ENCODE results near the gene PRMT5.

Gene PRMT5

GRCh38 chr14:22872833-22873520 lies 56.2 kb downstream of the PRMT5 start:
- DNase-seq: no peak

DNA sequence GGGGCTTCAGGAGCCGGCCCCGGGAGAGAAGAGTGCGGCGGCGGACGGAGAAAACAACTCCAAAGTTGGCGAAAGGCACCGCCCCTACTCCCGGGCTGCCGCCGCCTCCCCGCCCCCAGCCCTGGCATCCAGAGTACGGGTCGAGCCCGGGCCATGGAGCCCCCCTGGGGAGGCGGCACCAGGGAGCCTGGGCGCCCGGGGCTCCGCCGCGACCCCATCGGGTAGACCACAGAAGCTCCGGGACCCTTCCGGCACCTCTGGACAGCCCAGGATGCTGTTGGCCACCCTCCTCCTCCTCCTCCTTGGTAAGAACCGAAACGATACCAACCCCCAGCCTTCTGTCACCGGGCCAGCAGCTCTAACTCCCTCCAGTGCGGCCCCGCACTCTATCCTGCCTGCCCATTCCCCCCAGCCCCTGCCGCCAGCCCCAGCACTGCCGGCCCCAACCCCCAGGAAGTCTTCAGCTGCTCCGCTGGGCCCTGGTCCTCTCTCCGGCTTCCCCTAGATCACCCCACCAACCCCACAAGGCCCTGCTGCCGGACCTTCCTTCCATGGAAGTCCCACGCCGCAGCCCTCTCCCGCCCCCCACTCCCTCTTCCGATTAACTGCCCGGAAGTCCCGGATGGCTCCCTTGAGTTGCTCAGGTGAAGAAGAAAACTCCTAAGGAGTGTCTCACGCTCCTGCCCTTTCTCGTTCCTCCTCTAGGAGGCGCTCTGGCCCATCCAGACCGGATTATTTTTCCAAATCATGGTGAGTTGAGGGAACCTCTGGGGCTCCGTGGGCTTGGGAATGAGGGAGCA lies 56.9 kb downstream of the PRMT5 start:
- DNase-seq: peak; percentile 63

DNA sequence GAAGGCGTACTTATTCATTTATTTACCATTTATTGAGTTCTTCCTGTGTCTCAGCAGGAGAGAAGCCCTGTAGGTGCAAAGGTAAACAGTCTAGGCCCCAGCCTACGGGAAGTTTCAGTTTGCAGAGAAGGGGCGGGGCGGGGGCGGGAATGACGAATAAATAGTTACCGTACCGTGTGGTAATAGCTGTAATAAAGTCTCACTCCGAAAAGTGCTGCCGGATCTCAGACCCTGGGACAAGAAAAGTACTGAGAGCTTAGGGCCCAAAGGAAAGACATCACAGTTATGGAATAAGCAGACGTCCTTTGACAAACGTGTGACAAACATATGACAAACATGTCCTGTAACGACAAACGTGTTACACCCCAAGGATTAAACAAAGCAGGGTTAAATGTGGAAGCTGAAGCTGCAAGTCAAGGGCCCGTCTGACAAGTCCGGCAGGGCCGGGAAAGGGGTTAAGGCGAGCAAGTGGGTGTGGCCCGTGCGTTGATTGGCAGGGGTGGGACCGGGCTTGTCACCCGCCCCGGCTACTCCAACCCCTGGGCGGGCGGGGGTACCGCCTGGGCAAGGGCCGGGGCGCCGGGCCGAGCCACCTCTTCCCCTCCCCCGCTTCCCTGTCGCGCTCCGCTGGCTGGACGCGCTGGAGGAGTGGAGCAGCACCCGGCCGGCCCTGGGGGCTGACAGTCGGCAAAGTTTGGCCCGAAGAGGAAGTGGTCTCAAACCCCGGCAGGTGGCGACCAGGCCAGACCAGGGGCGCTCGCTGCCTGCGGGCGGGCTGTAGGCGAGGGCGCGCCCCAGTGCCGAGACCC lies 57.7 kb downstream of the PRMT5 start, which contains the start of gene LRP10:
TSS of gene LRP10 (plus strand) at position 517 of the 809 bp plus-strand sequence. CDS start 564 bp downstream, outside the sequence.
- peak; percentile 65 for DNase-seq

GRCh38 chr14:22870811-22871223 lies 58.4 kb downstream of the PRMT5 start:
- DNase-seq: no peak

Data from NCI-H1092 treated with DMSO at 0.1 percent for 48 hours (cell line).